ENCODE data around the gene NLK.

Gene NLK

GRCh38 chr17:28125526-28126378, 83.3 kb downstream of the NLK start:
- no peak overlapping the region for H3K4me3 ChIP-seq (ENCODE audit: low read depth, low read length)
- TF ChIP-seq POLR2A (IDR thresholded peaks at IDR 0.05; ENCODE audit: extremely low read depth, insufficient read length), result no peak
- no peak for TF ChIP-seq MAX (IDR thresholded peaks at IDR 0.05; ENCODE audit: low read depth, low read length)
- TF ChIP-seq, protein P1, sequence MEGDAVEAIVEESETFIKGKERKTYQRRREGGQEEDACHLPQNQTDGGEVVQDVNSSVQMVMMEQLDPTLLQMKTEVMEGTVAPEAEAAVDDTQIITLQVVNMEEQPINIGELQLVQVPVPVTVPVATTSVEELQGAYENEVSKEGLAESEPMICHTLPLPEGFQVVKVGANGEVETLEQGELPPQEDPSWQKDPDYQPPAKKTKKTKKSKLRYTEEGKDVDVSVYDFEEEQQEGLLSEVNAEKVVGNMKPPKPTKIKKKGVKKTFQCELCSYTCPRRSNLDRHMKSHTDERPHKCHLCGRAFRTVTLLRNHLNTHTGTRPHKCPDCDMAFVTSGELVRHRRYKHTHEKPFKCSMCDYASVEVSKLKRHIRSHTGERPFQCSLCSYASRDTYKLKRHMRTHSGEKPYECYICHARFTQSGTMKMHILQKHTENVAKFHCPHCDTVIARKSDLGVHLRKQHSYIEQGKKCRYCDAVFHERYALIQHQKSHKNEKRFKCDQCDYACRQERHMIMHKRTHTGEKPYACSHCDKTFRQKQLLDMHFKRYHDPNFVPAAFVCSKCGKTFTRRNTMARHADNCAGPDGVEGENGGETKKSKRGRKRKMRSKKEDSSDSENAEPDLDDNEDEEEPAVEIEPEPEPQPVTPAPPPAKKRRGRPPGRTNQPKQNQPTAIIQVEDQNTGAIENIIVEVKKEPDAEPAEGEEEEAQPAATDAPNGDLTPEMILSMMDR (IDR thresholded peaks at IDR 0.05; ENCODE audit: low read depth, low read length), result no peak
- no peak for TF ChIP-seq MYC (IDR thresholded peaks at IDR 0.05; ENCODE audit: low read depth, low read length)
- no peak for DNase-seq (ENCODE audit: low read depth)

DNA sequence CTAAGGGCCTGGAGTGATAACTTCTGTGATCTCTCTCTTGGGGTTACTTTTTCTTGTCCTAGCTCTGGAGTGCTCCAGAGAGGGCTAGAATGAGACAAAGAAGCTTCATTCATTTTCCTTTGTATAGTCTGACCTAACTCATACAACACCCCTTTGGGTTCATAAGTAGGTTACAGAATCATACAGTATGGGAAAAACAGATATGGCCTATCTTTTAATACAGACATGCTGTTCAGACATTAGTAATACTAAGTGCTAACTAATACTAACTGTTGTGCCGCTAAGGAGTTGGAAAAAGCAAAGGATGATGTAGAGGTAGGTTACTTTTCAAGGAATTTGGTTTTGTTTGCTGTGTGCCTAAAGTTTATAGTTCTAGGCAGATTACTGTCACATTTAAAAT, 84.7 kb downstream of the NLK start:
- H3K4me3 ChIP-seq (ENCODE audit: low read depth, low read length), result no peak overlapping the region
- DNase-seq (ENCODE audit: low read depth), result no peak
- no peak for TF ChIP-seq MYC (IDR thresholded peaks at IDR 0.05; ENCODE audit: low read depth, low read length)
- TF ChIP-seq, protein P1 (IDR thresholded peaks at IDR 0.05; ENCODE audit: low read depth, low read length), result no peak
- TF ChIP-seq POLR2A (IDR thresholded peaks at IDR 0.05; ENCODE audit: extremely low read depth, insufficient read length), result no peak
- TF ChIP-seq MAX (IDR thresholded peaks at IDR 0.05; ENCODE audit: low read depth, low read length), result no peak

GRCh38 chr17:28128779-28129178, 86.3 kb downstream of the NLK start:
- DNase-seq (ENCODE audit: low read depth), result no peak
- H3K4me3 ChIP-seq (ENCODE audit: low read depth, low read length), result no peak overlapping the region
- TF ChIP-seq, protein P1 (IDR thresholded peaks at IDR 0.05; ENCODE audit: low read depth, low read length), result no peak
- no peak for TF ChIP-seq POLR2A (IDR thresholded peaks at IDR 0.05; ENCODE audit: extremely low read depth, insufficient read length)
- no peak for TF ChIP-seq MAX (IDR thresholded peaks at IDR 0.05; ENCODE audit: low read depth, low read length)
- no peak for TF ChIP-seq MYC (IDR thresholded peaks at IDR 0.05; ENCODE audit: low read depth, low read length)

GRCh38 chr17:28130472-28130871, 88.0 kb downstream of the NLK start:
- H3K4me3 ChIP-seq (ENCODE audit: low read depth, low read length), result no peak overlapping the region
- TF ChIP-seq MYC (IDR thresholded peaks at IDR 0.05; ENCODE audit: low read depth, low read length) (no peak), POLR2A (IDR thresholded peaks at IDR 0.05; ENCODE audit: extremely low read depth, insufficient read length) (no peak), MAX (IDR thresholded peaks at IDR 0.05; ENCODE audit: low read depth, low read length) (no peak)
- TF ChIP-seq, protein P1 (IDR thresholded peaks at IDR 0.05; ENCODE audit: low read depth, low read length), result no peak
- no peak for DNase-seq (ENCODE audit: low read depth)

DNA sequence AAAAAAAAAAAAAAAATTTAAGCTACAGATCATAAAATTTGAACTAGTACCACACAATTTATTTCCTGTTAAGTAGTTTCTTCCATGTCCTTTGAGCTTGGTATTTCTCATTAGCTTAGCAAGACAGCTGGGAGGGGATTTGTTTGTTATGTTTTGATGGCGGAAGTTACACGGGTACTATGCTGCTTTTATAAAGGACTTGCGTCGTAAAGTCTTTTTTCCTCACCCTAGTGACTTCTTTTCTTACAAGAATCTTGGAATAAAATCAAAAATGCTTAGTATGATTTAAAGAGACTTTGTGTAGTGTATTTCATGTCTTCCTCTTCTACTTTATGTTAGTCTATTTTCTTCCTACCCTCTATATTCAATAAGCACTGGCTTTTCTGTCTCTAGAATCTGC, 89.1 kb downstream of the NLK start:
- no peak for DNase-seq (ENCODE audit: low read depth)
- no peak overlapping the region for H3K4me3 ChIP-seq (ENCODE audit: low read depth, low read length)
- TF ChIP-seq, protein P1 (IDR thresholded peaks at IDR 0.05; ENCODE audit: low read depth, low read length), result no peak
- TF ChIP-seq MAX (IDR thresholded peaks at IDR 0.05; ENCODE audit: low read depth, low read length), result no peak
- no peak for TF ChIP-seq MYC (IDR thresholded peaks at IDR 0.05; ENCODE audit: low read depth, low read length)
- TF ChIP-seq POLR2A (IDR thresholded peaks at IDR 0.05; ENCODE audit: extremely low read depth, insufficient read length), result no peak
